Endothelial cell of umbilical vein (primary cell): ENCODE data around the gene SLC24A1. TPM values are rescaled to one million over a fixed set of nuclear protein-coding genes. Genes with fewer than 3 reads are reported as not detected.

ENCODE experiments used
- BruUV-seq: library from RNA; stranded (reverse); fragments of 400-500 nt; replicated peaks from 2 replicates; lab custom pipeline; 2021; lab: Mats Ljungman, UMichigan
- CTCF ChIA-PET: fragments of 300-600, 350-600 bp; sonication (Branson Sonifier 250); formaldehyde crosslinking; loops from one replicate; lab custom pipeline; 2021; ENCODE audit warnings: antibody characterized with exemption, inconsistent platforms; lab: Charles Lee
- POLR2A ChIA-PET: fragments of 300-600, 350-600 bp; sonication (Branson Sonifier 250); formaldehyde crosslinking; loops from one replicate; lab custom pipeline; 2021; ENCODE audit warnings: antibody characterized with exemption, inconsistent platforms; lab: Charles Lee
- DNase-seq: peaks from one replicate; pipeline ENCODE4 v3.0.0-alpha.2; 2011; ENCODE audit warnings: low read depth, low spot score
- FAIRE-seq: peaks from 2 replicates; lab custom pipeline; 2011; peaks lifted over from hg19 to GRCh38; lab: Jason Lieb, UNC
- H2AFZ ChIP-seq: 2 replicates; pipeline ENCODE4 v1.6.0; 2012; ENCODE audit warnings: low read depth, low read length, control low read depth, inconsistent platforms
- H3K27ac ChIP-seq: 2 replicates; pipeline ENCODE4 v1.5.1; 2011; ENCODE audit warnings: low read depth, mild to moderate bottlenecking, control low read depth, low read length, moderate library complexity; ENCODE audit not compliant: insufficient read depth
- H3K27me3 ChIP-seq, 2 experiments: 2 replicates each; pipeline versions ENCODE4 v1.6.0 to v1.6.1; 2011; ENCODE audit warnings: low read length in 2 of 2, mixed read lengths in 1 of 2; ENCODE audit not compliant: control insufficient read depth in 2 of 2, insufficient read depth in 2 of 2
- H3K36me3 ChIP-seq, 2 experiments: 2 replicates in 1 of 2; 3 replicates in 1 of 2; pipeline ENCODE4 v1.5.1; 2011; ENCODE audit warnings: low read length in 2 of 2, mild to moderate bottlenecking in 1 of 2, moderate library complexity in 1 of 2; ENCODE audit not compliant: control insufficient read depth in 2 of 2, insufficient read depth in 2 of 2; ENCODE audit errors: extremely low read depth in 1 of 2
- H3K4me1 ChIP-seq: 3 replicates; pipeline ENCODE4 v1.5.1; 2011; ENCODE audit warnings: mild to moderate bottlenecking, low read length; ENCODE audit not compliant: control insufficient read depth, insufficient read depth; ENCODE audit errors: extremely low read depth
- H3K4me2 ChIP-seq: 2 replicates; pipeline ENCODE4 v1.6.1; 2011; ENCODE audit warnings: low read length, control low read depth, mixed read lengths; ENCODE audit not compliant: insufficient read depth
- H3K4me3 ChIP-seq, 3 experiments: fragments of 200-600 bp in 1 of 3; sonication (generic), shearing (Covaris generic) in 1 of 3; replicated peaks in 1 of 3; 2 replicates each; pipeline ENCODE4 v1.5.1; 2011 to 2016; ENCODE audit warnings: control low read depth in 3 of 3, low read length in 3 of 3, mild to moderate bottlenecking in 2 of 3, inconsistent platforms in 1 of 3, low read depth in 1 of 3, moderate library complexity in 1 of 3; ENCODE audit not compliant: insufficient read depth in 1 of 3
- H3K79me2 ChIP-seq: 2 replicates; pipeline ENCODE4 v1.6.0; 2012; ENCODE audit warnings: low read length, inconsistent platforms; ENCODE audit not compliant: control insufficient read depth, insufficient read depth
- H3K9ac ChIP-seq: replicated peaks from 2 replicates; pipeline ENCODE3; 2011; ENCODE audit warnings: low read length, control low read depth; ENCODE audit not compliant: insufficient read depth; ENCODE audit errors: extremely low read depth
- H3K9me1 ChIP-seq: replicated peaks from 3 replicates; pipeline ENCODE4 v1.6.0; 2011; ENCODE audit warnings: mild to moderate bottlenecking, low read length; ENCODE audit not compliant: control insufficient read depth, insufficient read depth; ENCODE audit errors: extremely low read depth
- H3K9me3 ChIP-seq: replicated peaks from 2 replicates; pipeline ENCODE4 v1.5.1; 2012; ENCODE audit warnings: low read length, inconsistent platforms; ENCODE audit not compliant: control insufficient read depth, insufficient read depth
- H4K20me1 ChIP-seq: replicated peaks from 2 replicates; pipeline ENCODE3; 2011; ENCODE audit warnings: mild to moderate bottlenecking, low read length; ENCODE audit not compliant: control insufficient read depth, insufficient read depth; ENCODE audit errors: extremely low read depth
- EZH2 ChIP-seq: IDR thresholded peaks from 2 replicates; pipeline ENCODE4 v1.6.1; 2012; ENCODE audit warnings: borderline replicate concordance, low read depth, mild to moderate bottlenecking, moderate library complexity, low read length, inconsistent platforms; ENCODE audit not compliant: severe bottlenecking
- GATA2 ChIP-seq: IDR thresholded peaks from 2 replicates; pipeline ENCODE4 v1.7.0; 2011; ENCODE audit warnings: low read depth, mild to moderate bottlenecking, moderate library complexity, mixed read lengths, low read length; ENCODE audit not compliant: insufficient read length, insufficient read depth
- JUN ChIP-seq: IDR thresholded peaks from 2 replicates; pipeline ENCODE4 v1.6.1; 2011; ENCODE audit warnings: borderline replicate concordance, low read depth; ENCODE audit not compliant: insufficient read length, insufficient read depth
- MYC ChIP-seq: IDR thresholded peaks from one replicate; pipeline ENCODE4 v1.6.1; 2011; ENCODE audit warnings: mild to moderate bottlenecking, low read depth, low read length
- dilution Hi-C: fragments of 300-500 bp; cut with MboI; formaldehyde crosslinking; loops from one replicate; pipeline ENCODE4 v1.15.0; 2019; ENCODE audit warnings: low sequenced_read_pairs; ENCODE audit not compliant: extremely low pct_ligation_motif_present
- intact Hi-C: fragments of 100-400 bp; cut with micrococcal nuclease; formaldehyde crosslinking; loops from one replicate; pipeline ENCODE4 v1.10.0; 2022
- polyA plus RNA-seq, 4 experiments: library from polyadenylated mRNA; depleted of rRNA in 3 of 4; stranded (reverse) in 3 of 4; unstranded in 1 of 4; fragments of >200 nt; gene quantifications; 2 replicates each; pipeline versions ENCODE4 v1.2.1 to v1.2.3, GENCODE V29; 2011 to 2012; ENCODE audit warnings: missing spikeins in 1 of 4
- total RNA-seq: library from RNA; stranded (reverse); gene quantifications from 2 replicates; pipeline ENCODE4 v1.2.3, GENCODE V29; 2021
- TF ChIP-seq, protein P1 (sequence below): IDR thresholded peaks from 2 replicates; pipeline ENCODE4 v1.6.1; 2011; ENCODE audit not compliant: insufficient read depth, insufficient read length
- TF ChIP-seq, protein P2 (sequence below), 2 donors: IDR thresholded peaks; 1 replicate in 1 of 2; 2 replicates in 1 of 2; pipeline ENCODE4 v1.5.1; 2011; ENCODE audit warnings: low read length in 2 of 2, mild to moderate bottlenecking in 2 of 2, moderate library complexity in 2 of 2, control low read depth in 1 of 2, inconsistent platforms in 1 of 2, low read depth in 1 of 2; ENCODE audit not compliant: insufficient read depth in 1 of 2; ENCODE audit errors: extremely low read depth in 1 of 2

SLC24A1 gene
- total and polyA plus RNA-seq, 2 donors (not counting 3 experiments of a cell fraction or from before 2014, with no cell fraction given) = 3.6 to 7.3 TPM

DNA sequence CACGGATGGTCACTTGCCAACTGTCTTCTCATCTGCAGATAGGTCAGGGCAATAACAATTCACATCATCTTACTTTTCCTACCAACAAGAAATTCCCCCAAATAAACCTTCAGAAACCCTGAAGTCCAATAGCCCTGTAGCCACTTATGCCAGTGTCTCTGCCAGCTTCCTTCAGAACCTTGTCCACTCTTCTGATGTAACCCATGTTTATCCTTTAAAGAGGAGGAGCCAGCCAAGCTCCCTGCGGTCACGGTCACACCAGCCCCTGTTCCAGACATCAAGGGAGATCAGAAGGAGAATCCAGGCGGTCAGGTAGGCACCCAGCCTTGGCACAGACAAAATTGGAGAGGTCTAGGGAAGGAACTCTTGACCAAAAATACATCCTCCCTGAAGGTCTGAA is 23.7 kb downstream of the SLC24A1 start:
- H3K9me1 ChIP-seq = no peaks in the 10 kb centered on the region
- dilution Hi-C loops = no loop called here
- POLR2A ChIA-PET = no interaction called here
- peaks cover 28% of the 10 kb centered on the region for H3K4me1 ChIP-seq
- H3K4me2 ChIP-seq = no peak overlapping the region
- BruUV-seq = no TSS peak
- DNase-seq (no peak), FAIRE-seq (no peak)
- H3K4me3 ChIP-seq = no peak overlapping the region
- H3K36me3 ChIP-seq = no peaks in the 10 kb centered on the region
- no peaks in the 10 kb centered on the region for H3K79me2 ChIP-seq
- H3K27me3 ChIP-seq = no peaks in the 10 kb centered on the region
- no peaks in the 10 kb centered on the region for H4K20me1 ChIP-seq
- H2AFZ ChIP-seq = no peak overlapping the region
- CTCF ChIA-PET = no interaction called here
- H3K9ac ChIP-seq = no peak overlapping the region
- no peak for TF ChIP-seq JUN
- no peak for TF ChIP-seq EZH2
- TF ChIP-seq, protein P1, sequence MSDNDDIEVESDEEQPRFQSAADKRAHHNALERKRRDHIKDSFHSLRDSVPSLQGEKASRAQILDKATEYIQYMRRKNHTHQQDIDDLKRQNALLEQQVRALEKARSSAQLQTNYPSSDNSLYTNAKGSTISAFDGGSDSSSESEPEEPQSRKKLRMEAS = no peak
- TF ChIP-seq, protein P2, sequence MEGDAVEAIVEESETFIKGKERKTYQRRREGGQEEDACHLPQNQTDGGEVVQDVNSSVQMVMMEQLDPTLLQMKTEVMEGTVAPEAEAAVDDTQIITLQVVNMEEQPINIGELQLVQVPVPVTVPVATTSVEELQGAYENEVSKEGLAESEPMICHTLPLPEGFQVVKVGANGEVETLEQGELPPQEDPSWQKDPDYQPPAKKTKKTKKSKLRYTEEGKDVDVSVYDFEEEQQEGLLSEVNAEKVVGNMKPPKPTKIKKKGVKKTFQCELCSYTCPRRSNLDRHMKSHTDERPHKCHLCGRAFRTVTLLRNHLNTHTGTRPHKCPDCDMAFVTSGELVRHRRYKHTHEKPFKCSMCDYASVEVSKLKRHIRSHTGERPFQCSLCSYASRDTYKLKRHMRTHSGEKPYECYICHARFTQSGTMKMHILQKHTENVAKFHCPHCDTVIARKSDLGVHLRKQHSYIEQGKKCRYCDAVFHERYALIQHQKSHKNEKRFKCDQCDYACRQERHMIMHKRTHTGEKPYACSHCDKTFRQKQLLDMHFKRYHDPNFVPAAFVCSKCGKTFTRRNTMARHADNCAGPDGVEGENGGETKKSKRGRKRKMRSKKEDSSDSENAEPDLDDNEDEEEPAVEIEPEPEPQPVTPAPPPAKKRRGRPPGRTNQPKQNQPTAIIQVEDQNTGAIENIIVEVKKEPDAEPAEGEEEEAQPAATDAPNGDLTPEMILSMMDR (IDR thresholded peaks at IDR 0.05; ENCODE audit: extremely low read depth in 1 of 2, insufficient read depth in 1 of 2, low read depth in 1 of 2, low read length in 2 of 2) = no peak
- TF ChIP-seq MYC = no peak
- no peak for TF ChIP-seq GATA2
- H3K9me3 ChIP-seq = no peaks in the 10 kb centered on the region
- intact Hi-C loops = no loop called here
- H3K27ac ChIP-seq = no peak overlapping the region
